Mucosa of gallbladder (tissue), 1 donor: ENCODE results near the gene ACSM6. TPM values are rescaled to one million over a fixed set of nuclear protein-coding genes. Genes with fewer than 3 reads are reported as not detected.
"Not testable (repeated sequence)": the region's sequence is repeated elsewhere in the genome, so short reads cannot be mapped to it uniquely, and the experiment has no call there.

Experiments
- DNase-seq: peaks from one replicate; pipeline ENCODE4 v3.0.0-alpha.2; 2020; ENCODE audit warnings: low spot score
- total RNA-seq: library from RNA; stranded (reverse); gene quantifications from one replicate; pipeline ENCODE4 v1.2.1, GENCODE V29; 2021
- donor health status: DM: no; HTN: no; CAD: no.

The ACSM6 gene
- not detected for total RNA-seq

- no peak for DNase-seq
Measured at GRCh38 chr10:95193944-95194343, at the start of gene ACSM6. Gene ACSM6 (plus strand): TSS chr10:95194238. CDS start chr10:95194486, 248 bp downstream.

- no peak for DNase-seq
Measured at GRCh38 chr10:95168694-95169093, 25.3 kb upstream of the ACSM6 start.

GRCh38 chr10:95169522-95169921 is 24.5 kb upstream of the ACSM6 start:
- no peak for DNase-seq

GRCh38 chr10:95170790-95171189 is 23.2 kb upstream of the ACSM6 start:
- no peak for DNase-seq

- DNase-seq, result no peak
Measured at GRCh38 chr10:95171336-95171735, 22.7 kb upstream of the ACSM6 start.

- DNase-seq, result no peak
Measured at GRCh38 chr10:95172851-95173250, 21.2 kb upstream of the ACSM6 start.

GRCh38 chr10:95176101-95176500 is 17.9 kb upstream of the ACSM6 start:
- DNase-seq, result no peak

GRCh38 chr10:95177429-95177828 is 16.6 kb upstream of the ACSM6 start:
- DNase-seq, result no peak

- no peak for DNase-seq
Measured at GRCh38 chr10:95178266-95178665, 15.8 kb upstream of the ACSM6 start.

- no peak for DNase-seq
Measured at GRCh38 chr10:95178797-95179196, 15.2 kb upstream of the ACSM6 start.

- DNase-seq, result no peak
Measured at GRCh38 chr10:95181726-95182125, 12.3 kb upstream of the ACSM6 start.

GRCh38 chr10:95183271-95184230 is 10.5 kb upstream of the ACSM6 start:
- DNase-seq, result peak; percentile 85

- no peak for DNase-seq
Measured at GRCh38 chr10:95187617-95188016, 6.4 kb upstream of the ACSM6 start.

GRCh38 chr10:95188593-95188992 is 5.4 kb upstream of the ACSM6 start:
- DNase-seq, result no peak

GRCh38 chr10:95196046-95196445 is 2.0 kb downstream of the ACSM6 start:
- DNase-seq, result no peak

GRCh38 chr10:95201736-95202135 is 7.7 kb downstream of the ACSM6 start:
- DNase-seq, result no peak

- DNase-seq, result not testable (repeated sequence)
Measured at GRCh38 chr10:95202865-95203264, 8.8 kb downstream of the ACSM6 start.

- no peak for DNase-seq
Measured at GRCh38 chr10:95208702-95209391, 14.8 kb downstream of the ACSM6 start.

GRCh38 chr10:95209509-95210127 is 15.6 kb downstream of the ACSM6 start:
- DNase-seq, result no peak

GRCh38 chr10:95211606-95212279 is 17.7 kb downstream of the ACSM6 start:
- no peak for DNase-seq

GRCh38 chr10:95214369-95214768 is 20.3 kb downstream of the ACSM6 start:
- DNase-seq, result no peak

GRCh38 chr10:95214793-95215192 is 20.8 kb downstream of the ACSM6 start:
- no peak for DNase-seq
